ENCODE measurements around the gene LYZL4.

Gene LYZL4

GRCh38 chr3:42425736-42426407 is 15.5 kb upstream of the LYZL4 start:
- DNase-seq: no peak

DNA sequence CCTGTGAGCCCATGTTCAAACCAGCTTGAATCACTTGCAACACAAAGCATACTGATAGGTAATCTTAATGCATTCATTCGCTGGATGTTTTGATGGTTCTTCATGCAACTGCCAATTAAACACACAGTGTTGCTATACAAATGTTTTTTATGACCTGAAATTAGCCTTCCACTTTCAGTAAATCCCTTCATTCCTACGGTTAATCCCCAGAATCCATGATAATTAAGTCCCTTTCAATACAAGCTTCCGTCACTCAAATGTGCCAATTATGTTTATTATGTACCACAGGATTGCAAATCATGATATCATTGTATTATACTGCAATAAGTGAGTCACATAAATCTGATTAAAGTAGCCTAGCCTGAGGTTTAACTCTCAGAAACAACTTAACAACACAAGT is 14.5 kb upstream of the LYZL4 start:
- DNase-seq: no peak

DNA sequence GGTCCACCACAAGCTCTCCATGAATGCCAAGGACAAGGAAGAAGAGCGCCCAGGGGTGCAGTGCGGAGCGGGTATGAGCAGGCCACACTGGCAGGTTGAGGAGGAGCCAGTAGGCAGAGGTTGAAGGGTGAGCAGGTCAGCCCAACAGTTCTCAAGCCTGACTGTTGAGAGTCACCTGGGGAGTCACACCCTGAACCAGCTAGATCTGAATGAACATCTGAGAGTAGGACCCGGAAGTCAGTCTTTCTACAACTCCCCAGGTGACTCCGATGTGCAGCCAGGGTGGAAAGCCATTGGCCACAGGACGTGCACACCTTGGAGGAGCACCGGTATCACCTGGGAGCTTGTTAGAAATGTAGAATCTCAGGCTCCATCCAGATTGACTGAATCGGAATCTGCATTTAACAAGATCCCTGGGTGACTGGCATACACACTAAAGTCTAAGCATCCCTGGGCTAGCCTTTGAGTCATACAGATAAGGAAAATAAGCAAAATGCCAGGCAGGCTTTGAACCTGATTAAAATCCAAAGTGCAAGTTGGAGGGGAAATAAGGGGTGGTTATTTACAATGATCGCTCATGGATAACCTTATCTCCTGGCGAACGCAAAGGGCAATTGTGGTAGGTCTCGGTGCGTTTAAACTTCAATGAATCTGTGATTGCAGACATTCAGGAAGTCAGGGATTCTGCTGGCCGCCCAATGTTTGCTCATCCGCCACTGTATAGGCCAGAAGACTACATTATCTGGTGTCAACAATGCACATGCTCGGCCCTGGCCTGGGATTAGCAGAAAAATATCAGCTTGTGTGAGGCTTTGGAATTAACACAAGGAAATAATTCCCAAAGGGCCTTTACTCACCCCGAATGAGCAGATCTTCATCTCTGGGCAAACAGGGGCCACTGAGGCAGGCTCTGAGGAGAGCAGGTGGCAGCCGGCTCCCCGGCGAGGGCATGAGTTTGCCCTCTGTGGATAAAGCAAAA is 11.7 kb upstream of the LYZL4 start:
- DNase-seq: no peak

DNA sequence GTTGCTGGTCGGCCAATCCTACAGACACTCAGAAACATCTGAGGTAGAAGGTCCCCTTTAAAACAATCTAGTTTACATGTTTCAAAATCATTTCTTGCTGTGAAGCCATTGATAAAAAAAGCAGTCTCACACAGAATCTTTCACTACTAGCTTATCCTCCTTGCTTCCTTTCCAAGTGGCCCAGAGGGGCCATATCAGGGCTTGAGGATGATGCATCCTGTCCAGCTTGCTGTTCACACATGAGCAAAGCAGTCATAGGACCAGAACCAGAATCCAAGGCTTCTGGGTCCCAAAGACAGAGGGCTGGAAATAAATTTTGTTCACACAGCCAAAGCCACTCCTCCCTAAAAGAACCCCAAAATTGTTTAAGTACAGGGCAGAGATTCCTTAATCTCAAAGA is 9.2 kb upstream of the LYZL4 start:
- no peak for DNase-seq

GRCh38 chr3:42412526-42413155 is 2.2 kb upstream of the LYZL4 start:
- DNase-seq: no peak

DNA sequence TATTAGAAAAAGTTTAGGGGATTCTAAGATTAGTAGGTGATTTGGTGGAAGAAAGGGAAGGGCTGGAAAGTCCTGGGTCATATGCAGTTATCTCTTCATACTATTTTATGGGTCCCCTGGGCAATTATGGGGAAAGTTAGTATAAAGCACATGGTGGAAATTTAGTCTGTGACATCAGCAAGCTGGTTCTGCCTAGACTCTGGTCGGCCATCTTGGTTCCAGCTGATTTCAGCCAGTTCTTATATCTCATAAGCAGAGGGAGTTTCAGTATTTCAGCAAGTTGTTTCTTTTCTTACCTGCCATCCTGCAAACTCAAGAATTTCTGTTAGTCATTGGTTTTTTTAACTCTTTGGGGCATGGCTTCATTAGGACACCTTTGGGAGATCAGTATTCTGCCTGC is 1.0 kb upstream of the LYZL4 start:
- DNase-seq: no peak

- no peak for DNase-seq
These were observed 2.3 kb downstream of the LYZL4 start for GRCh38 chr3:42408156-42408555.

GRCh38 chr3:42406727-42407450 is 3.5 kb downstream of the LYZL4 start:
- no peak for DNase-seq

GRCh38 chr3:42405857-42406256 is 4.6 kb downstream of the LYZL4 start:
- no peak for DNase-seq

GRCh38 chr3:42403737-42404136 is 6.7 kb downstream of the LYZL4 start:
- no peak for DNase-seq

GRCh38 chr3:42402394-42403096 is 7.9 kb downstream of the LYZL4 start:
- no peak for DNase-seq

DNA sequence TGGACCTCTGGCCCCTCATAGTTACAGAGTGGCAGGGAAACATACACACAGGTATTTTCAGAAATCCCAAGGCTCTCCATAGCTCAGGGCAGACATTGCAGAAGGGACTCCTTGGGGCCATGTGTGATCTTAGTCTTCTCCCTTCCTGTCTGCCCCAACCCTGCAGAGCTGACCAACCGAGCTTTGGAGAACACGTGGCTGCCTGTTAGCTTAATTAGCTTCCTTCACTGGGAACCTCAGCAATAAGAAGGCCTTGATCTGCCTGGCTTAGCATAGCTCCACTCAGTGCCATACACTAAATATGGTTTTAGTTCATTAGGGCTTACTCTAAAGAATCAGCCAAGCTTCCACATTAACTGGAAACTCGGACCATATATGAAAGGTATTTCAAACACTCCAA is 12.3 kb downstream of the LYZL4 start:
- no peak for DNase-seq

DNA sequence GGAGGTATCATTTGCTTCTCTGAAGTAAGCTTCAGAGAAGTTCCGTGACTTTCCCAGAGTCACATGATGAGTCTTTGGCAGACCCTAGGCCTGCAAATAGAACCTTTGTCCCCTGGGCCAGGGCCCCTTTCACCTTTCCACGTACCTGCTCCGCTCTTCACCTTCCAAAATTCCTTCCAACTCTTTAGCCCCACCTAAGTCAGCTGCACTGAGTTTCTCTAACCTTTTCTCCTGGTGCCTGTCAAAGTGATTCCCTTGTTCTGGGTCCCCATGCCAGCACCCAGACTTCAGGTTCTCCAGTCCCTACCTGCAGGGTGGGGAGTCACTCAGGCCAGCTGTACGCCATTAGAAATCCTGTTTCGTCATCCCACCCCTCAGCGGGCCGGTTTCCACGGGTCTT is 12.8 kb downstream of the LYZL4 start:
- DNase-seq: no peak

DNA sequence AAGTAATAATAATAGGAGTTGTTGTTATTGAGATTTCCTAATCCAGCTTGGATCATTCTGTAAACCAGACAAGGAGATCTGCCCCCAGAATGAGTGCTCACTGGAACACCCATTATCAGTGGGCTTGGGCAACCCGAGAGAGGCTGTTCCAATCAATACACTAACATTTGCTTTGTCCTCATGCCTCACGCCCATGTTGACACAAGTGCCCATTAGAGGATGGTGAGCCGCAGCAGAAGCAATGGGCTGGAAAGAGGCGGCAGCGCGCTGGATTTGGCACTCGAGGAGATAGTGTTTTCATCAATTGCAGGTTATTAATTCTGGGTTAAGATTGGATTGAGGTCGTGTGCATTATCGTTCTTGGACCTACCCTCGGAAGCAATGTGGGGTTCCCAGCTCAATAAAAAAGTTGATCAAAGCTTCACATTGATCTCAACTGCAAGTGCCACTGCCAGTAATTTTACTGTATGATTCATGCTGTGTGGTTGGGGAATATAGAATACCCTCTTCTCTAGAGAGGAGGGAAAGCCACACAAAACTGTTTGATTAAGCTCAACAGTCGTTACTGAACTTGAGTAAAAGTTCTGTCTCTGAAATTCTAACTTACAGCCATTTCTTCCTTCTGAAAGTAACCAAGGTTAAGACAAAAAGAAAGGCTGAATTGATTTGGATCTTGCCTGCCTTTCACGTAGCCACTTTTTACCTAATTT is 15.7 kb downstream of the LYZL4 start:
- no peak for DNase-seq

DNA sequence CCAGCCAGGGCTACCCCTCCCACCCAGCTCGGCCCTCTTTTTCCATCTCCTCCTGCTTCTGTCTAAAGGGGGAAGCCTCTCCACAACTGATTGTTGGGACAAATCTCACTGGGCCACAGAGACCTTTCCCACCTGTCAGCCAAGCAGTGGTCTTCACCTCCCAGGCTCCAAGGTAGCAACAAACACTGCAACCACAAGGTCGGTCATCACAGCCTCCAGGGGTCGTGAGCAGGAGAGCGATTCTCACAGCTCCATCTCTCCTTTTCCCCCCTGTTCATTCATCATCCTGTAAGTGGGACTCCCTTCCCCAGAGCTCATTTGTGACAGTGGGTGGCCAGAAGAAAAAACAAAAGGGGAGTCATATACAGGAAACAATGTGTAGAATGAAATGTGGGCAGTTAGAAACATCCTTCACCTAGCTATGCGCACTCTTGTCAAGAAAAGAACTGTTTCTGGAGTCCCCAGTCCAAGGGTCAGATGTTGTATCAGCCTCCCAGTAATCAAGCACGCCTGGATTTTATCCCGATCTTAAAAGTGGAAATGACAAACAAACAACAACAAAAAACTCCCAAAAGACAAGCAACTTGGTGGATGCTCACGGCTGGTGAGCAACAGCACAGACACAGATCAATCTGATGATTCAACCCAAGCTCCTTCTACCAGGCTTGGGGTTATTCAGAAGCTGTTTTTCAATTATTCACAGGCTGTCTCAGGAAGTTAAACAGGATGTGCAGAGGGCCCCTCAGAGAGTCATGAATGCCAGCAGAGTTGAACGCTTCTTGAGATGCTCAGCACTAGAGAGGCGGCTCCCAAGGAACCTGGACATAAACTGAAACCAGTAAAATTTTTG is 22.4 kb downstream of the LYZL4 start:
- DNase-seq: no peak

GRCh38 chr3:42381551-42382082 is 28.8 kb downstream of the LYZL4 start:
- no peak for DNase-seq

GRCh38 chr3:42377681-42378080 is 32.7 kb downstream of the LYZL4 start:
- DNase-seq: no peak

- no peak for DNase-seq
These were observed 34.0 kb downstream of the LYZL4 start for GRCh38 chr3:42376344-42376798.

GRCh38 chr3:42375121-42375800 is 35.1 kb downstream of the LYZL4 start:
- DNase-seq: no peak

DNA sequence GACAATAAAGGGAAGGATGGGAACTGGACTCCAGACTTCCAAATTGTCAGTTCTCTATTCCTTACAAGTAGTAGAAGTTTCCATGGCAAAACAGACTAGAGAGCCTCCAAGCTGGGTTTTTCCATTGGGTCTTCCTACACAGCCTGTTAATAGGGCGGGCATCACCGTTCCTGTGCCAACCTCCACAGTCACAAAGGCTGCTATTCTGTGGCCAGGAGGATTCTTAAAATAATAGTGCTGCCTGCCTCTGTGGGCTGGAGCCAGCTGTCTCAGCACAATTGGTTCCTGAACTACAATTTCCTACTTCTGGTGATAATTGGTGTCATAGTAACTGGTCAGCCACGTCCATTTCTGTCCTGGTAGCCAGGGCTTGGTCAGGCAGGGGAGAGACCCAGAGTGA is 38.6 kb downstream of the LYZL4 start:
- no peak for DNase-seq

All from NCI-H1694 (cell line).